ENCODE results near the gene MR1. TPM values are rescaled to one million over a fixed set of nuclear protein-coding genes. Genes with fewer than 3 reads are reported as not detected.

The MR1 gene
- total RNA-seq (10 to 100 TPM in 3 of 4 donors, 1 to 10 TPM in 1; 9.0 to 16.1 (median 12.2) TPM), polyA plus RNA-seq (3.0 TPM)
- long read RNA-seq, donor 1, full-length matches to known transcripts, result 14 of 18 reads
- long read RNA-seq, donor 1, partial matches to known transcripts, result 1 of 18 reads
- long read RNA-seq, donor 1, other reads (novel, unspliced or antisense), result 3 of 18 reads
- long read RNA-seq, donor 2, full-length matches to known transcripts, result 6 of 6 reads
- long read RNA-seq, donor 2, partial matches to known transcripts, result 0 of 6 reads
- long read RNA-seq, donor 2, other reads (novel, unspliced or antisense), result 0 of 6 reads
- long read RNA-seq, donor 3, full-length matches to known transcripts, result 17 of 19 reads
- long read RNA-seq, donor 3, partial matches to known transcripts, result 1 of 19 reads
- long read RNA-seq, donor 3, other reads (novel, unspliced or antisense), result 1 of 19 reads
- long read RNA-seq, donor 4, full-length matches to known transcripts, result 3 of 5 reads
- long read RNA-seq, donor 4, partial matches to known transcripts, result 0 of 5 reads
- long read RNA-seq, donor 4, other reads (novel, unspliced or antisense), result 2 of 5 reads

DNA sequence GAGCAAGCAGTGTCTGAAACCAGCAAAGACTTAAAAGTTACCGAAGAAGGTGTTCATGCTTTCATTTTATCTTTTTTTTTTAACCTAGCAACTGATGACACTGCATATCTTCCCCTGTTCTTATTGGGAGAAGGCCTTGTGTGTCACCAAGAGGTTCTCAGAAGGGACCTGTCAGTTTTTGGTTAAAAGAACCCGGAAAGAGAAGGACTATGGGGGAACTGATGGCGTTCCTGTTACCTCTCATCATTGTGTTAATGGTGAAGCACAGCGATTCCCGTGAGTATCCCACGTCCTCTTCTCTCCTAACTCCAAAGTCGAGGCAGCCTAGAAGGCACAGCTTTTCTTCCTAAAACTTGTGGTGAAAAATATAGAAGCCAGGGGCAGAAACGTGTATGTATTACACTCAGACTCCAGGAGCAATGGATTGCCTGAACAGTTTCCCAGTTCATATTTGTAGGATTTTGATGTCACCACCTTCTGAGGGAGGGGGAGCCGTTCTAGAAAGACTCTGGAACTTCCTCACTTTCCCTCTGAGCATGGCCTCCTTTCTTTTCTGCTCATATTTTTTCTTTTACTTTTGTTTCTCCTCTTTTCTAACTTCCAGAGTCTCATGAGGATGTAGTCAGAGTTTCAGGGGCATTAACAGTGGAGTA is at the start of gene MR1:
MR1 (plus strand) TSS at position 185 of the 653 bp plus-strand sequence; CDS start at position 210, 25 bp downstream.
- peak within 1 kb of the TSS; percentile 64 for H3K4me3 ChIP-seq (ENCODE audit: low read length)
- peak; percentile 93 to 94 for ATAC-seq
- DNase-seq, result no peak
- peaks cover 9% of the 10 kb centered on the region for H3K4me1 ChIP-seq (ENCODE audit: control insufficient read depth, insufficient read depth, low read length)
- intact Hi-C loops (cut with DNase I), result loop anchor here in 2 of 4 donors (10.0 kb wide), 2 partner anchors 51 to 61 kb away; partner anchors contain the start of gene IER5 (in 1 of the 2)
- no peaks in the 10 kb centered on the region for H3K27me3 ChIP-seq (ENCODE audit: control insufficient read depth, insufficient read depth)
- WGBS, result 16% methylated on average over 9 of the region's 9 CpGs
- H3K27ac ChIP-seq (ENCODE audit: low read length), result peak within 1 kb of the TSS; percentile 93
- no peaks in the 10 kb centered on the region for H3K9me3 ChIP-seq (ENCODE audit: control insufficient read depth, low read length)

DNA sequence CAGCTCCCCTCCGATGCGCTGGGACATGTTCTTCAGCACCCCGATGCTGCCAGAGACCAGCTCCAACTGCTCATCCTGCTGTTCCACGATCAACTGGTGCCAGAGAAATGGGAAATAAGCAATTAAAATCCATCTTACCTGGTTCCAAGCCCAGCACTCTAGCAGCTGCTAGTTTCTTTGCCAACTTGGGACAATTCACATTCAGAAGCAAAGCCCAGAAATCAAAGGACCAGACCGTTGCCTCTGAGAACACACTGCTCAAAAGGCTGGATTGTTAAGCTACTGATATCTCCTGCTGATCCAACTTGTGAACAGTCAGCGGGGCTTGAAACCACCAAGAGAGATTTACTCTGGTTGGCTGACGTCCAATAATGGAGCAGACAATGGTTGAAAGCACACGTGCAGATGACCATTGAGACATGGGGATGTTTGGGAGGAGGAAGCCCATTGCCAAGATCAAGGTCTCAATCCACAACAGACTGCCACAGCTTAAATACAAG is 45.5 kb upstream of the MR1 start:
- no peaks in the 10 kb centered on the region for H3K27me3 ChIP-seq (ENCODE audit: control insufficient read depth, insufficient read depth)
- intact Hi-C loops (cut with DNase I), result no loop called here
- no peak for ATAC-seq
- H3K4me1 ChIP-seq (ENCODE audit: control insufficient read depth, insufficient read depth, low read length), result peaks cover 3% of the 10 kb centered on the region
- no peaks in the 10 kb centered on the region for H3K9me3 ChIP-seq (ENCODE audit: control insufficient read depth, low read length)
- H3K4me3 ChIP-seq (ENCODE audit: low read length), result no peak overlapping the region
- no peak for DNase-seq
- no peak overlapping the region for H3K27ac ChIP-seq (ENCODE audit: low read length)
- 72% methylated on average over 8 of the region's 8 CpGs for WGBS

DNA sequence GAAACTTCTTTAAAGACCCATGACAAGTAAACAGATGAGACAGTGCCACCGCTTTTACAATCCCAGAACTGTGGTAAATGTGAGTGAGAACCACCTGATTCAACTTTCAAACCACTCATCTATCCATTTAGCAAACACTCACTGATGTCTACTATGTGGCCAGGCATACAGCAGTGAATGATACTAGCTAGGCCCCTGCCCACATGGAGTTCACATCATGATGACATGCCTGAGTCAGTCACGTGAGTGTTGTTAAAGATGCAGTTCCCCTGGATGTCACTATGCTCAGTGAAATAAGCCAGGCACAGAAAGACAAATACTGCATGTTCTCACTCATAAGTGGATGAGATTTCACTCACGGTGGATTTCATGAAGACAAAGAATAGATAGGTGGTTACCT is 39.5 kb upstream of the MR1 start:
- Histone ChIP-seq H3K27ac (ENCODE audit: low read length) (no peak overlapping the region), H3K27me3 (ENCODE audit: control insufficient read depth, insufficient read depth) (no peaks in the 10 kb centered on the region), H3K4me3 (ENCODE audit: low read length) (no peak overlapping the region), H3K4me1 (ENCODE audit: control insufficient read depth, insufficient read depth, low read length) (peaks cover 3% of the 10 kb centered on the region), H3K9me3 (ENCODE audit: control insufficient read depth, low read length) (no peaks in the 10 kb centered on the region)
- intact Hi-C loops (cut with DNase I), result no loop called here
- no peak for DNase-seq
- 61% methylated on average over 3 of the region's 3 CpGs for WGBS
- no peak for ATAC-seq

DNA sequence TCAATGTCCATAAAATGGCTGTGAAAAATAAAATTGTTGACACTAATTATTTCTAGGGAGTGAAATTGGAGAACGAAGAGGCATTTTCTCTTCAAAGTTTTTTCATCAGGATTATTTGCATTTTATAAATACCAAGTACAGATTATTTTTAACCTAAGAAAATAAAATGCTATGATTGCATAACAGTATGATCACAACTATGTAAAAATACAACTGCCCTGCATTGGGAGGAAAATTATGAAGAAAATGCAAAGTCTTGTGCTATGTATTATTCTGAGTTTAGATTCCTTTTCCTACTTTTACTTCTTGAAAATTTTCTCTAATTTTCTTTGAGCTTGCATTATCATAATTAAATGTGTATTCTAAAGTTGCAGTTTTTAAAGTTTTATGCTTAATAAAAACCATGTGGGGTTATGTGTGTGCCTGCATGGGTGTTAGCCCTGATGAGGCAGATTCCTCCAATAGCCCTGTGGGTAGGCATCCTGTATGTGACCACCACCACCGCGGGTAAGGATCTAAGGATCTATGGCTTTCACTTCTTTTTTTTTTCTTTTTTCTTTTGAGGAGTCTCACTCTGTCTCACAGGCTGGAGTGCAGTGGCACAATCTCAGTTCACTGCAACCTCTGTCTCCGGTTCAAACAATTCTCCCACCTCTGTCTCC is 35.8 kb upstream of the MR1 start:
- WGBS, result 86% methylated on average over 4 of the region's 4 CpGs
- no peak overlapping the region for H3K4me3 ChIP-seq (ENCODE audit: low read length)
- H3K27ac ChIP-seq (ENCODE audit: low read length), result no peak overlapping the region
- ATAC-seq (no peak), DNase-seq (no peak)
- intact Hi-C loops (cut with DNase I), result no loop called here
- no peaks in the 10 kb centered on the region for H3K9me3 ChIP-seq (ENCODE audit: control insufficient read depth, low read length)
- H3K27me3 ChIP-seq (ENCODE audit: control insufficient read depth, insufficient read depth), result no peaks in the 10 kb centered on the region
- H3K4me1 ChIP-seq (ENCODE audit: control insufficient read depth, insufficient read depth, low read length), result no peaks in the 10 kb centered on the region

DNA sequence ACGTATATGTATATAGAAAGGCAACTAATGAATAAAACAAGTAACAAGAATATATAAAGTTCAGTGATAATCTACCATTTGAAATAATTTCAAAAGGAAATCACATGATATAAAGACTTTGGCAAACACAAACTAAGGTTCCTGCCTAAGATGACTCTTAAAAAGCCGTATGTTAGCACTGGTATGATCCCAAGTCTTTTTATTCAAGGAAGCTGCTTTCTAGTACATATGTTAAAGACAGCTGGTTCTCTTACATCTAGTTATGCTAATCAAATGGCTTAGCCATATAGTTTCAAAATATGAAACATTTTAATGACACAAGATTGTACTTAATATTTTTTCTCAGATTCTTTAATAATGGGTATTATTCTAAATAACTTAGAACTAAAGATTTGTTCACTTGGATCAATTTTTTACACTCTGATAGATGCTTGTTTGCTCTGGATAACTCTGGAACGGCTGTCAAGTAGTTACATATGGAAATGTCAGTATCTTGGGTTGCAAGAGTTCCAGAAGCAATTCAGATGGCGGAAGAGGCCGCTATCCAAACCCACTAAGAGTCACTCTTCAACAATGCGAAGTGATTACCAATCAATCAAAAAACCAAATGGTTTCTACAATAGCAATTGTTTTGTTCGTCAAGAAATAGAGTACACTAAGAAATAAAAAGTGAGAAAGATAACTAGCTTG is 32.5 kb upstream of the MR1 start:
- intact Hi-C loops (cut with DNase I), result no loop called here
- WGBS, result 92% methylated on average over 7 of the region's 7 CpGs
- H3K4me1 ChIP-seq (ENCODE audit: control insufficient read depth, insufficient read depth, low read length), result no peaks in the 10 kb centered on the region
- H3K27ac ChIP-seq (ENCODE audit: low read length), result no peak overlapping the region
- H3K4me3 ChIP-seq (ENCODE audit: low read length), result no peak overlapping the region
- DNase-seq (no peak), ATAC-seq (no peak)
- no peaks in the 10 kb centered on the region for H3K9me3 ChIP-seq (ENCODE audit: control insufficient read depth, low read length)
- H3K27me3 ChIP-seq (ENCODE audit: control insufficient read depth, insufficient read depth), result no peaks in the 10 kb centered on the region

DNA sequence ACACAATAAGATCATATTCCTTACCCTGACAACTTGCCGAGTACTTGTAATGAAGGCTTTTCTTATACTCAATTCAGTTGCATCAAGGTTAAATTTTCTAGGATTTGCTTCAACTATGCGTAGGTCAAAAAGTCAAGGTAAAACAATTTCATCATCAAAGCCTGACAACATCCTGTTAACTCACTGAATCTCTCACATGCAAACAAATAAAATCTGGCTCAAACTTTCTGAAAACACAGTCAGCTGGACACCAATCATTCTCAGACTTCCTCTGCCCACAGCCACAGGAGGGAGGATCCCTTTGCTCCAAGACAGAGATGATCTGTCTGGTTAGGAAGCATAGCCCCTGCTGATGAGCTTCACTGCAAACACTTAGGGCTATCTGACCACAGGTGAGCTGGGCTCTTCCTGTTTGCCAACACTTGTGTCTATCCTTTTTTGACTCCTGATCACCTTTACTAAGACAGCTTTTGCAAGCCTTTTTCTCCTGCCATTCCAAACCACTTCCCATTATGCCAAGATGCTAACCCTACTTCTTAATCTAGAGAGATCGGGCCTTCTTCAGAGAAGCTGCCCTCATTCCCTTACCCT is 31.1 kb upstream of the MR1 start:
- Histone ChIP-seq H3K4me1 (ENCODE audit: control insufficient read depth, insufficient read depth, low read length) (no peaks in the 10 kb centered on the region), H3K9me3 (ENCODE audit: control insufficient read depth, low read length) (no peaks in the 10 kb centered on the region), H3K27ac (ENCODE audit: low read length) (no peak overlapping the region), H3K4me3 (ENCODE audit: low read length) (no peak overlapping the region), H3K27me3 (ENCODE audit: control insufficient read depth, insufficient read depth) (no peaks in the 10 kb centered on the region)
- intact Hi-C loops (cut with DNase I), result no loop called here
- 96% methylated on average over 3 of the region's 3 CpGs for WGBS
- ATAC-seq, result no peak
- DNase-seq, result no peak

DNA sequence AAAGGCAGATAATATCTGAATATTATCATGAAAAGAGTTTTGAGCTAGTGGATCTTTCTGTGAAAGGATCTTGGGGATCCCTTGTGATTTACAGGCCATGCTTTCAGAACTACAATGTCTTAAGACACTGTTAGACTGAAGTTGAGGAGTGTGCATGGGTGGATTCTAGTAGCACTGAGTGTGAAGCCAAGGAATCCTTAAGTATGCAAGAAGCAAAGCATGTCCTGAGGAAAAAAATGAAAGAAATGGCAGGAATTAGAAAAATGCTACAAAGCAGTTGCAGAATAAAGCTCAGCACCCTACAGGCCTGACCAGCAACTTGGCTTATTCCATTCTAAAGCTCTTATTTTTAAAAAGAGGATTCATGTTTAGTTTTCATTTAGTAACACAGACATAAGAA is 23.0 kb upstream of the MR1 start:
- Histone ChIP-seq H3K27me3 (ENCODE audit: control insufficient read depth, insufficient read depth) (no peaks in the 10 kb centered on the region), H3K27ac (ENCODE audit: low read length) (no peak overlapping the region), H3K9me3 (ENCODE audit: control insufficient read depth, low read length) (no peaks in the 10 kb centered on the region), H3K4me1 (ENCODE audit: control insufficient read depth, insufficient read depth, low read length) (peaks cover 2% of the 10 kb centered on the region), H3K4me3 (ENCODE audit: low read length) (no peak overlapping the region)
- intact Hi-C loops (cut with DNase I), result no loop called here
- ATAC-seq, result no peak
- no peak for DNase-seq

DNA sequence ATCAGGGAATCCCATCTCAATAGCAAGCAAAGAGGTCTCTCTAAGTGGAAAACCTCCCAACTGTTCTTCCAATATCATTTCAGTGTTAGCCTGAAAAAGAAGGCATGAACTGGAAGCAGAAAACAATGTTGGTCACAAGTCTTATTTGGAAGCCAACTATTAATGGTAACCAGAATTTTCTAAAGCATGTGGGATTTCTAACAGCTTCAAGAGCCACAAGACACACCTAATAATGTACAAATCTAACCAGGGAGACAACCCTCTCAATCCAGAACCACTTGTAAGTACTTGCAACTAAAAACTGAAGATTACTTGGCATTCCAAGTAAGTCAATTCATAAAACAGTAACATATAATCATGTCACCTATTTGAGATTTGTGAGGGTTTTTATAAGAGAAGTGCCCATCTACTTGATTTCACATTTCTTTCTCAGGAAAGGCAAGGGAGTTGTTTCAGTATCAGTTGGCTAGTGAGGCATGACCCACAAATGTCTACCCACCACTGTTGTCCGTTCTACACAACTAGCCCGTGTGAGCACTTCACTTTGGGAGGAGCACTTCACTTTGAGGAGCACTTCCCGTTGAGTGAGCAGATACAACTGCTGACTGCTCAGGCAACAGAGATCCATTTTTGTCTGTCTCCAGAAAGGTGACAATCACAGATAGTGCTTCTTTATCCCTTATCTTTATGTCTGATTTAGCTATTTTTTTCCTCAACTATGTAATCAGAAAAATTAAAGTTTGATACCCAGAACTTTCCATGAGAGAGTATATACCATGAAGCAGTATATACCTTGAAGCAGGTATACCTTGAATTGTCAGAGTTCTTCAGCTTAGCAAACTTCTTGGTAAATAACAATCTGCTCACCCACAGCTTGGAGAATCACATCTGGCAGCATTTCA is 22.2 kb upstream of the MR1 start:
- no peaks in the 10 kb centered on the region for H3K9me3 ChIP-seq (ENCODE audit: control insufficient read depth, low read length)
- WGBS, result 59% methylated on average over 3 of the region's 3 CpGs
- no peak overlapping the region for H3K4me3 ChIP-seq (ENCODE audit: low read length)
- ATAC-seq (no peak), DNase-seq (no peak)
- peaks cover 2% of the 10 kb centered on the region for H3K4me1 ChIP-seq (ENCODE audit: control insufficient read depth, insufficient read depth, low read length)
- H3K27me3 ChIP-seq (ENCODE audit: control insufficient read depth, insufficient read depth), result no peaks in the 10 kb centered on the region
- no peak overlapping the region for H3K27ac ChIP-seq (ENCODE audit: low read length)
- intact Hi-C loops (cut with DNase I), result no loop called here

DNA sequence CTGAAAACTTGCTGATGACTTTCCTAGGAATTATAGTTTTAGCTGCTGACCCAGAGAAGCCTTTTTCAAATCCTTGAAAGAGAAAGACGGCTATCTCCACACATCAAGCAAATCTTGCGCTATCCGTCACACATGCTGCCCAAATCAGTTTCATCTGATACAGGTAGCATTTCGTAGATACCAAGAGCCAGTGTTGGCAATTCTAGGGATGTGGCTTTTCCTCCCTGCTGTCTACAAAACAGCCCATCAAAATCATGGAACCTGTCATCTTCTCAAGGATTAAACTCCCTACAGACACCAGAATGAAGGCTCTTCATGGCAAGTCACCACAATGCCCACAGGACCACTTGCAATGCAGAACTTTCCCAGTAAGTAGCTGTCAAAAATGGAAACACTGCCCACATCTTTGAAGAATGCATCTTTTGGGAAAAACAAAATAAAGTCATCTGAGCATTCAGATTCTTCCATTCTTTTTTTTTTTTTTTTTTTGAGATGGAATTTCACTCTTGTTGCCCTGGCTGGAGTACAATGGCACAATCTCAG is 21.5 kb upstream of the MR1 start:
- WGBS, result 96% methylated on average over 4 of the region's 4 CpGs
- Histone ChIP-seq H3K9me3 (ENCODE audit: control insufficient read depth, low read length) (no peaks in the 10 kb centered on the region), H3K27me3 (ENCODE audit: control insufficient read depth, insufficient read depth) (no peaks in the 10 kb centered on the region), H3K4me3 (ENCODE audit: low read length) (no peak overlapping the region), H3K27ac (ENCODE audit: low read length) (no peak overlapping the region), H3K4me1 (ENCODE audit: control insufficient read depth, insufficient read depth, low read length) (peaks cover 2% of the 10 kb centered on the region)
- DNase-seq, result no peak
- intact Hi-C loops (cut with DNase I), result no loop called here
- ATAC-seq, result no peak

Data from right cardiac atrium (tissue), 5 donors.